ENCODE measurements around the gene NFATC2.

DNA sequence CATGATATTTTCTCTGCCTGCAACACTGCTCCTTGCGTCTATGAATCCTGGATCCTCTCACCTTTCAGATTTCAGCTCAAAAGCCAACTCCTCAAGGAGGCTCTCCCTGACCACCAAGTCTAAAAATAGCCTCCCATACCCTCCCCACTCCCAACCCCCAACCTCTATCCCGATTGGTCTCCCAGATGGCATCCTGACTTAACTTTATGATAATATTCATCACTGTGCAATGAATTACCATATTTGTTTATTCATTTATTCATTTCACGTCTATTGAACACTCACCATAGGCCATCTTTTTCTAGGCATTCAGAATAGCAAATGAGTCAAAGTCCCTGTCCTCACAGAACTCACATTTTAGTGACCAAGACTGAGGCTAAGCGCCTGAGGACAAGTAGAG lies 42.6 kb upstream of the NFATC2 start:
- TF ChIP-seq, protein P1, sequence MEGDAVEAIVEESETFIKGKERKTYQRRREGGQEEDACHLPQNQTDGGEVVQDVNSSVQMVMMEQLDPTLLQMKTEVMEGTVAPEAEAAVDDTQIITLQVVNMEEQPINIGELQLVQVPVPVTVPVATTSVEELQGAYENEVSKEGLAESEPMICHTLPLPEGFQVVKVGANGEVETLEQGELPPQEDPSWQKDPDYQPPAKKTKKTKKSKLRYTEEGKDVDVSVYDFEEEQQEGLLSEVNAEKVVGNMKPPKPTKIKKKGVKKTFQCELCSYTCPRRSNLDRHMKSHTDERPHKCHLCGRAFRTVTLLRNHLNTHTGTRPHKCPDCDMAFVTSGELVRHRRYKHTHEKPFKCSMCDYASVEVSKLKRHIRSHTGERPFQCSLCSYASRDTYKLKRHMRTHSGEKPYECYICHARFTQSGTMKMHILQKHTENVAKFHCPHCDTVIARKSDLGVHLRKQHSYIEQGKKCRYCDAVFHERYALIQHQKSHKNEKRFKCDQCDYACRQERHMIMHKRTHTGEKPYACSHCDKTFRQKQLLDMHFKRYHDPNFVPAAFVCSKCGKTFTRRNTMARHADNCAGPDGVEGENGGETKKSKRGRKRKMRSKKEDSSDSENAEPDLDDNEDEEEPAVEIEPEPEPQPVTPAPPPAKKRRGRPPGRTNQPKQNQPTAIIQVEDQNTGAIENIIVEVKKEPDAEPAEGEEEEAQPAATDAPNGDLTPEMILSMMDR (IDR thresholded peaks at IDR 0.05) = no peak
- TF ChIP-seq POLR2A (IDR thresholded peaks at IDR 0.05) = no peak
